Astrocyte (in vitro differentiated cells and primary cell): ENCODE measurements around the gene MYH11. TPM values are rescaled to one million over a fixed set of nuclear protein-coding genes. Genes with fewer than 3 reads are reported as not detected.

ENCODE experiments used
- DNase-seq: peaks from one replicate; pipeline ENCODE4 v3.0.0-alpha.2; 2010; ENCODE audit warnings: low read depth
- FAIRE-seq: peaks from 2 replicates; lab custom pipeline; 2011; peaks lifted over from hg19 to GRCh38; lab: Jason Lieb, UNC
- H2AFZ ChIP-seq: 2 replicates; pipeline ENCODE4 v1.6.0; 2012; ENCODE audit warnings: low read depth, low read length, inconsistent platforms
- H3K27ac ChIP-seq: 2 replicates; pipeline ENCODE4 v1.5.1; 2011; ENCODE audit warnings: low read depth, low read length, inconsistent platforms
- H3K27me3 ChIP-seq: 2 replicates; pipeline ENCODE4 v1.6.0; 2011; ENCODE audit warnings: low read length, inconsistent platforms; ENCODE audit not compliant: insufficient read depth
- H3K36me3 ChIP-seq: 2 replicates; pipeline ENCODE4 v1.5.1; 2011; ENCODE audit warnings: low read length, inconsistent platforms; ENCODE audit not compliant: insufficient read depth
- H3K4me1 ChIP-seq: 2 replicates; pipeline ENCODE4 v1.5.1; 2011; ENCODE audit warnings: low read length, inconsistent platforms; ENCODE audit not compliant: insufficient read depth
- H3K4me2 ChIP-seq: 2 replicates; pipeline ENCODE4 v1.6.0; 2012; ENCODE audit warnings: low read length, inconsistent platforms
- H3K4me3 ChIP-seq: 2 replicates; pipeline ENCODE4 v1.5.1; 2011; ENCODE audit warnings: low read depth, mild to moderate bottlenecking, low read length, inconsistent platforms; ENCODE audit not compliant: insufficient read depth
- H3K79me2 ChIP-seq: 2 replicates; pipeline ENCODE4 v1.6.0; 2012; ENCODE audit warnings: mild to moderate bottlenecking, low read length, inconsistent platforms; ENCODE audit not compliant: insufficient read depth
- H3K9ac ChIP-seq: 2 replicates; pipeline ENCODE4 v1.6.0; 2012; ENCODE audit warnings: mild to moderate bottlenecking, low read length, inconsistent platforms
- H3K9me3 ChIP-seq: 2 replicates; pipeline ENCODE4 v1.5.1; 2012; ENCODE audit warnings: low read depth, mild to moderate bottlenecking, low read length, inconsistent platforms; ENCODE audit not compliant: insufficient read depth
- H4K20me1 ChIP-seq: 2 replicates; pipeline ENCODE4 v1.6.0; 2012; ENCODE audit warnings: low read length, inconsistent platforms; ENCODE audit not compliant: insufficient read depth
- H3K27ac Mint-ChIP-seq: one replicate; pipeline ENCODE4 v1.8.0; 2021; ENCODE audit warnings: mild to moderate bottlenecking, mixed read lengths; ENCODE audit not compliant: unreplicated experiment
- H3K27me3 Mint-ChIP-seq: one replicate; pipeline ENCODE4 v1.8.0; 2021; ENCODE audit warnings: low read depth, mixed read lengths; ENCODE audit not compliant: unreplicated experiment
- H3K36me3 Mint-ChIP-seq: one replicate; pipeline ENCODE4 v1.8.0; 2021; ENCODE audit warnings: low read depth, mixed read lengths; ENCODE audit not compliant: unreplicated experiment
- H3K4me1 Mint-ChIP-seq: one replicate; pipeline ENCODE4 v1.8.0; 2021; ENCODE audit warnings: low read depth, mixed read lengths; ENCODE audit not compliant: unreplicated experiment
- H3K4me3 Mint-ChIP-seq: one replicate; pipeline ENCODE4 v1.8.0; 2021; ENCODE audit warnings: mild to moderate bottlenecking, moderate library complexity, mixed read lengths; ENCODE audit not compliant: unreplicated experiment
- H3K9me3 Mint-ChIP-seq: one replicate; pipeline ENCODE4 v1.8.0; 2021; ENCODE audit warnings: mild to moderate bottlenecking, mixed read lengths; ENCODE audit not compliant: unreplicated experiment
- CTCF ChIP-seq: IDR thresholded peaks from 2 replicates; pipeline ENCODE4 v1.5.1; 2011; ENCODE audit warnings: low read depth, mild to moderate bottlenecking, inconsistent platforms, low read length, moderate library complexity; ENCODE audit not compliant: insufficient read depth
- EZH2 ChIP-seq: IDR thresholded peaks from 2 replicates; pipeline ENCODE4 v1.6.1; 2012; ENCODE audit warnings: mild to moderate bottlenecking, low read length, inconsistent platforms; ENCODE audit not compliant: insufficient read depth
- total RNA-seq: library from RNA; stranded (reverse); gene quantifications from 2 replicates; pipeline ENCODE4 v1.2.1, GENCODE V29; 2021

The MYH11 gene
- total RNA-seq, 1 donor from 2014 or later: 1.0 TPM

GRCh38 chr16:15830832-15831451 lies 25.9 kb downstream of the MYH11 start:
- no peaks in the 10 kb centered on the region for H3K36me3 Mint-ChIP-seq
- TF ChIP-seq EZH2: no peak
- no peak for TF ChIP-seq CTCF
- H3K4me1 Mint-ChIP-seq: no peaks in the 10 kb centered on the region
- Histone ChIP-seq H3K27ac (no peak overlapping the region), H3K27me3 (peaks cover 13% of the 10 kb centered on the region), H3K4me2 (no peak overlapping the region), H3K9ac (no peak overlapping the region), H3K9me3 (no peaks in the 10 kb centered on the region), H3K36me3 (no peaks in the 10 kb centered on the region), H2AFZ (no peak overlapping the region), H3K4me1 (no peaks in the 10 kb centered on the region), H4K20me1 (no peaks in the 10 kb centered on the region), H3K4me3 (no peak overlapping the region), H3K79me2 (no peaks in the 10 kb centered on the region)
- peaks cover 2% of the 10 kb centered on the region for H3K9me3 Mint-ChIP-seq
- H3K27me3 Mint-ChIP-seq: peaks cover 20% of the 10 kb centered on the region
- H3K4me3 Mint-ChIP-seq: no peak overlapping the region
- no peak overlapping the region for H3K27ac Mint-ChIP-seq
- FAIRE-seq (no peak), DNase-seq (no peak)

- H3K79me2 ChIP-seq: no peaks in the 10 kb centered on the region
- no peak overlapping the region for H2AFZ ChIP-seq
- no peaks in the 10 kb centered on the region for H3K9me3 ChIP-seq
- FAIRE-seq (no peak), DNase-seq (peak; percentile 21)
- Mint-ChIP-seq H3K4me1 (no peaks in the 10 kb centered on the region), H3K27me3 (peaks cover 28% of the 10 kb centered on the region), H3K36me3 (no peaks in the 10 kb centered on the region), H3K9me3 (peaks cover 2% of the 10 kb centered on the region), H3K27ac (no peak overlapping the region), H3K4me3 (no peak overlapping the region)
- no peaks in the 10 kb centered on the region for H4K20me1 ChIP-seq
- TF ChIP-seq EZH2: no peak
- TF ChIP-seq CTCF: no peak
- H3K36me3 ChIP-seq: no peaks in the 10 kb centered on the region
- H3K27me3 ChIP-seq: peaks cover 18% of the 10 kb centered on the region
- no peak overlapping the region for H3K4me2 ChIP-seq
- no peak overlapping the region for H3K27ac ChIP-seq
- no peaks in the 10 kb centered on the region for H3K4me1 ChIP-seq
- no peak overlapping the region for H3K9ac ChIP-seq
- no peak overlapping the region for H3K4me3 ChIP-seq
These were observed 27.4 kb downstream of the MYH11 start for GRCh38 chr16:15829460-15829859.

- Histone ChIP-seq H2AFZ (no peak overlapping the region), H3K79me2 (no peaks in the 10 kb centered on the region), H3K4me1 (no peaks in the 10 kb centered on the region), H3K9ac (no peak overlapping the region), H3K4me3 (no peak overlapping the region), H3K27ac (no peak overlapping the region), H4K20me1 (no peaks in the 10 kb centered on the region), H3K4me2 (no peak overlapping the region), H3K9me3 (no peaks in the 10 kb centered on the region), H3K36me3 (no peaks in the 10 kb centered on the region), H3K27me3 (peaks cover 15% of the 10 kb centered on the region)
- H3K27ac Mint-ChIP-seq: no peak overlapping the region
- no peak for TF ChIP-seq EZH2
- TF ChIP-seq CTCF: no peak
- no peaks in the 10 kb centered on the region for H3K36me3 Mint-ChIP-seq
- H3K4me3 Mint-ChIP-seq: no peak overlapping the region
- peaks cover 2% of the 10 kb centered on the region for H3K9me3 Mint-ChIP-seq
- no peaks in the 10 kb centered on the region for H3K4me1 Mint-ChIP-seq
- H3K27me3 Mint-ChIP-seq: peaks cover 30% of the 10 kb centered on the region
- no peak for DNase-seq
- FAIRE-seq: no peak
These were observed 29.0 kb downstream of the MYH11 start for GRCh38 chr16:15827709-15828343.
